GM10248 (cell line): ENCODE measurements around the gene TIGAR.

ENCODE experiments used
- CTCF ChIA-PET: fragments of 300-600 bp; sonication (Branson Sonifier 250); formaldehyde crosslinking; extraction: SDS; loops from one replicate; lab custom pipeline; 2021; ENCODE audit warnings: antibody characterized with exemption; lab: Yijun Ruan, JAX
- POLR2A ChIA-PET: fragments of 350-650 bp; sonication (Branson Sonifier 250); formaldehyde crosslinking; extraction: SDS; loops from one replicate; lab custom pipeline; 2020; ENCODE audit warnings: antibody characterized with exemption; lab: Yijun Ruan, JAX
- DNase-seq: peaks from one replicate; pipeline ENCODE4 v3.0.0; 2012; ENCODE audit errors: extremely low spot score
- CTCF ChIP-seq: IDR thresholded peaks from 2 replicates; pipeline ENCODE4 v1.5.1; 2012; ENCODE audit warnings: mild to moderate bottlenecking, low read depth; ENCODE audit errors: extremely low read depth, missing control alignments, control extremely low read depth

The TIGAR gene

GRCh38 chr12:4289998-4290790 is 30.8 kb upstream of the TIGAR start:
- TF ChIP-seq CTCF = no peak
- POLR2A ChIA-PET = interaction anchor here (1.6 kb wide), 1 partner anchor 14 kb away, joined by 5 read pairs; no protein-coding TSS in a partner anchor
- no peak for DNase-seq
- CTCF ChIA-PET = interaction anchor here (3.6 to 8.9 kb wide), 2 partner anchors 13 to 405 kb away, joined by 13 to 63 read pairs; no protein-coding TSS in a partner anchor

GRCh38 chr12:4292341-4293073 is 28.5 kb upstream of the TIGAR start:
- ChIA-PET POLR2A (interaction anchor here (0.6 kb wide), 1 partner anchor 33 kb away, joined by 5 read pairs; no protein-coding TSS in a partner anchor), CTCF (interaction anchor here (1.2 to 8.9 kb wide), 3 partner anchors 8 to 15 kb away, joined by 3 to 63 read pairs (median 3); no protein-coding TSS in a partner anchor)
- DNase-seq = no peak
- no peak for TF ChIP-seq CTCF

- TF ChIP-seq CTCF = no peak
- DNase-seq = no peak
- ChIA-PET CTCF (interaction anchor here (1.4 to 1.9 kb wide), 2 partner anchors 16 to 408 kb away, joined by 4 to 11 read pairs; no protein-coding TSS in a partner anchor), POLR2A (interaction anchor here (0.6 kb wide), 1 partner anchor 409 kb away, joined by 4 read pairs; no protein-coding TSS in a partner anchor)
These were observed 27.6 kb upstream of the TIGAR start for GRCh38 chr12:4293299-4293965.

GRCh38 chr12:4293966-4294505 is 27.0 kb upstream of the TIGAR start:
- POLR2A ChIA-PET = interaction anchor here (0.6 kb wide), 1 partner anchor 409 kb away, joined by 4 read pairs; no protein-coding TSS in a partner anchor

GRCh38 chr12:4296751-4297150 is 24.3 kb upstream of the TIGAR start:
- DNase-seq = no peak
- POLR2A ChIA-PET = interaction anchor here (0.7 kb wide), 1 partner anchor 204 kb away, joined by 4 read pairs; no protein-coding TSS in a partner anchor
- CTCF ChIA-PET = interaction anchor here (0.7 to 1.4 kb wide), 3 partner anchors 10 to 20 kb away, joined by 3 to 4 read pairs (median 3); no protein-coding TSS in a partner anchor
- no peak for TF ChIP-seq CTCF

More at GRCh38 chr12:4293966-4294505, 27.0 kb upstream of the TIGAR start:
- CTCF ChIA-PET = interaction anchor here (1.0 to 1.9 kb wide), 5 partner anchors 9 to 408 kb away, joined by 4 to 11 read pairs (median 4); no protein-coding TSS in a partner anchor
- no peak for DNase-seq
- TF ChIP-seq CTCF = no peak
